ENCODE measurements around the gene KLK15.

KLK15 gene

GRCh38 chr19:50833117-50833801, at the start of gene KLK15:
Gene KLK15 (minus strand): TSS chr19:50833574. CDS start chr19:50831492, 2,082 bp downstream.
- TF ChIP-seq CTCF (conservative IDR thresholded peaks at IDR 0.05; ENCODE audit: low read depth, low read length): no peak
- DNase-seq (ENCODE audit: low read depth): no peak
- no peak within 1 kb of the TSS for H3K4me3 ChIP-seq (ENCODE audit: low read length)

- TF ChIP-seq CTCF (conservative IDR thresholded peaks at IDR 0.05; ENCODE audit: low read depth, low read length): no peak
- no peak overlapping the region for H3K4me3 ChIP-seq (ENCODE audit: low read length)
- DNase-seq (ENCODE audit: low read depth): no peak
Measured at GRCh38 chr19:50882188-50882587, 48.8 kb upstream of the KLK15 start.

GRCh38 chr19:50880241-50880640, 46.9 kb upstream of the KLK15 start:
- H3K4me3 ChIP-seq (ENCODE audit: low read length): no peak overlapping the region
- DNase-seq (ENCODE audit: low read depth): no peak
- TF ChIP-seq CTCF (conservative IDR thresholded peaks at IDR 0.05; ENCODE audit: low read depth, low read length): no peak

- no peak for TF ChIP-seq CTCF (conservative IDR thresholded peaks at IDR 0.05; ENCODE audit: low read depth, low read length)
- no peak for DNase-seq (ENCODE audit: low read depth)
Measured at GRCh38 chr19:50878851-50879250, 45.5 kb upstream of the KLK15 start.

GRCh38 chr19:50877338-50877737, 44.0 kb upstream of the KLK15 start:
- DNase-seq (ENCODE audit: low read depth): no peak
- TF ChIP-seq CTCF (conservative IDR thresholded peaks at IDR 0.05; ENCODE audit: low read depth, low read length): no peak
- no peak overlapping the region for H3K4me3 ChIP-seq (ENCODE audit: low read length)

More at GRCh38 chr19:50878851-50879250, 45.5 kb upstream of the KLK15 start:
- no peak overlapping the region for H3K4me3 ChIP-seq (ENCODE audit: low read length)

GRCh38 chr19:50876456-50876855, 43.1 kb upstream of the KLK15 start:
- no peak for DNase-seq (ENCODE audit: low read depth)
- TF ChIP-seq CTCF (conservative IDR thresholded peaks at IDR 0.05; ENCODE audit: low read depth, low read length): no peak
- H3K4me3 ChIP-seq (ENCODE audit: low read length): no peak overlapping the region

- no peak overlapping the region for H3K4me3 ChIP-seq (ENCODE audit: low read length)
- no peak for TF ChIP-seq CTCF (conservative IDR thresholded peaks at IDR 0.05; ENCODE audit: low read depth, low read length)
- DNase-seq (ENCODE audit: low read depth): no peak
Measured at GRCh38 chr19:50875795-50876422, 42.5 kb upstream of the KLK15 start.
